H9 (cell line): Measurements from ENCODE around the gene GRB14. TPM values are rescaled to one million over a fixed set of nuclear protein-coding genes. Genes with fewer than 3 reads are reported as not detected.

Source experiments
- DNase-seq: peaks from one replicate; pipeline ENCODE4 v3.0.0-alpha.2; 2017
- H2AFZ ChIP-seq: one replicate; pipeline ENCODE4 v1.6.1; 2013; ENCODE audit warnings: mild to moderate bottlenecking, low read length, control low read depth, moderate library complexity
- H2AK5ac ChIP-seq: 2 replicates; pipeline ENCODE4 v1.6.1; 2013; ENCODE audit warnings: low read length, control low read depth, mixed read lengths; ENCODE audit not compliant: insufficient read length
- H2BK120ac ChIP-seq: one replicate; pipeline ENCODE4 v1.6.1; 2013; ENCODE audit warnings: low read depth, mild to moderate bottlenecking, low read length, control low read depth, inconsistent platforms; ENCODE audit not compliant: poor library complexity, severe bottlenecking
- H2BK12ac ChIP-seq: 2 replicates; pipeline ENCODE4 v1.6.1; 2013; ENCODE audit warnings: low read length, control low read depth, mixed read lengths, low read depth; ENCODE audit not compliant: insufficient read length
- H2BK15ac ChIP-seq: 2 replicates; pipeline ENCODE4 v1.6.1; 2013; ENCODE audit warnings: low read depth, low read length, control low read depth
- H2BK20ac ChIP-seq: one replicate; pipeline ENCODE4 v1.6.1; 2013; ENCODE audit warnings: low read depth, mild to moderate bottlenecking, low read length, control low read depth, inconsistent platforms; ENCODE audit not compliant: poor library complexity, severe bottlenecking
- H2BK5ac ChIP-seq: 2 replicates; pipeline ENCODE4 v1.6.1; 2013; ENCODE audit warnings: low read length, control low read depth, mixed read lengths; ENCODE audit not compliant: insufficient read length
- H3K14ac ChIP-seq: 2 replicates; pipeline ENCODE4 v1.6.1; 2013; ENCODE audit warnings: low read length, control low read depth; ENCODE audit not compliant: insufficient read depth
- H3K18ac ChIP-seq: 2 replicates; pipeline ENCODE4 v1.6.1; 2013; ENCODE audit warnings: low read depth, mild to moderate bottlenecking, mixed read lengths, low read length, control low read depth; ENCODE audit not compliant: insufficient read length
- H3K23ac ChIP-seq: 2 replicates; pipeline ENCODE4 v1.6.1; 2013; ENCODE audit warnings: low read length, control low read depth, mixed read lengths, low read depth; ENCODE audit not compliant: insufficient read length
- H3K23me2 ChIP-seq: 2 replicates; pipeline ENCODE4 v1.6.1; 2013; ENCODE audit warnings: low read depth, mild to moderate bottlenecking, mixed read lengths, low read length, control low read depth; ENCODE audit not compliant: insufficient read length, poor library complexity, severe bottlenecking
- H3K27ac ChIP-seq: 2 replicates; pipeline ENCODE4 v1.5.1; 2013; ENCODE audit warnings: low read length, control low read depth, mixed read lengths, low read depth; ENCODE audit not compliant: insufficient read length
- H3K27me3 ChIP-seq: 2 replicates; pipeline ENCODE4 v1.6.1; 2013; ENCODE audit warnings: low read length, control low read depth, inconsistent platforms; ENCODE audit not compliant: insufficient read depth
- H3K4ac ChIP-seq: 2 replicates; pipeline ENCODE4 v1.6.1; 2013; ENCODE audit warnings: low read depth, mild to moderate bottlenecking, control low read depth, inconsistent platforms, low read length, moderate library complexity
- H3K4me1 ChIP-seq: 2 replicates; pipeline ENCODE4 v1.6.1; 2013; ENCODE audit warnings: low read length, control low read depth, inconsistent platforms; ENCODE audit not compliant: insufficient read depth
- H3K4me2 ChIP-seq: 2 replicates; pipeline ENCODE4 v1.6.1; 2013; ENCODE audit warnings: low read length, control low read depth, mixed read lengths; ENCODE audit not compliant: insufficient read length, insufficient read depth
- H3K56ac ChIP-seq: 2 replicates; pipeline ENCODE4 v1.6.1; 2013; ENCODE audit warnings: low read depth, mild to moderate bottlenecking, mixed read lengths, low read length, control low read depth; ENCODE audit not compliant: insufficient read length
- H3K79me1 ChIP-seq: 2 replicates; pipeline ENCODE4 v1.6.1; 2013; ENCODE audit warnings: low read depth, mild to moderate bottlenecking, moderate library complexity, low read length, control low read depth, inconsistent platforms; ENCODE audit not compliant: insufficient read depth, poor library complexity, severe bottlenecking
- H3K79me2 ChIP-seq: 2 replicates; pipeline ENCODE4 v1.6.1; 2013; ENCODE audit warnings: low read length, control low read depth, inconsistent platforms; ENCODE audit not compliant: insufficient read depth
- H3K9ac ChIP-seq: 2 replicates; pipeline ENCODE4 v1.6.1; 2013; ENCODE audit warnings: low read length, control low read depth, mixed read lengths; ENCODE audit not compliant: insufficient read length; ENCODE audit errors: extremely low read depth
- H3K9me3 ChIP-seq: one replicate; pipeline ENCODE4 v1.6.1; 2013; ENCODE audit warnings: low read depth, low read length, inconsistent platforms; ENCODE audit not compliant: control insufficient read depth
- H3T11ph ChIP-seq: one replicate; pipeline ENCODE4 v1.6.1; 2013; ENCODE audit warnings: mild to moderate bottlenecking, low read length, control low read depth, inconsistent platforms
- H4K20me1 ChIP-seq: one replicate; pipeline ENCODE4 v1.6.1; 2013; ENCODE audit not compliant: control insufficient read depth, insufficient read length, insufficient read depth
- H4K5ac ChIP-seq: 2 replicates; pipeline ENCODE4 v1.6.1; 2013; ENCODE audit warnings: low read depth, mild to moderate bottlenecking, mixed read lengths, low read length, control low read depth; ENCODE audit not compliant: insufficient read length
- H4K8ac ChIP-seq: replicated peaks from 2 replicates; pipeline ENCODE4 v1.6.1; 2013; ENCODE audit warnings: low read length, control low read depth, mixed read lengths, low read depth; ENCODE audit not compliant: insufficient read length
- H4K91ac ChIP-seq: 2 replicates; pipeline ENCODE4 v1.6.1; 2013; ENCODE audit warnings: low read depth, mild to moderate bottlenecking, moderate library complexity, mixed read lengths, low read length, control low read depth; ENCODE audit not compliant: insufficient read length
- H3K27ac Mint-ChIP-seq, 3 experiments: 2 replicates in 2 of 3; 3 replicates in 1 of 3; pipeline ENCODE4 v1.8.0; 2020 to 2021; ENCODE audit warnings: mixed read lengths in 3 of 3, mild to moderate bottlenecking in 1 of 3, moderate library complexity in 1 of 3
- H3K27me3 Mint-ChIP-seq: 2 replicates; pipeline ENCODE4 v1.8.0; 2021; ENCODE audit warnings: low read depth, mild to moderate bottlenecking, moderate library complexity, mixed read lengths
- H3K36me3 Mint-ChIP-seq, 3 experiments: 2 replicates in 2 of 3; 3 replicates in 1 of 3; pipeline ENCODE4 v1.8.0; 2020 to 2021; ENCODE audit warnings: low read depth in 3 of 3, mixed read lengths in 3 of 3; ENCODE audit not compliant: insufficient read depth in 1 of 3
- H3K4me1 Mint-ChIP-seq, 2 experiments: 2 replicates each; pipeline ENCODE4 v1.8.0; 2020; ENCODE audit warnings: mixed read lengths in 2 of 2
- H3K4me3 Mint-ChIP-seq, 2 experiments: 2 replicates in 1 of 2; 3 replicates in 1 of 2; pipeline ENCODE4 v1.8.0; 2020 to 2021; ENCODE audit warnings: mild to moderate bottlenecking in 2 of 2, mixed read lengths in 2 of 2, moderate library complexity in 1 of 2
- H3K9me3 Mint-ChIP-seq, 2 experiments: 2 replicates in 1 of 2; 3 replicates in 1 of 2; pipeline ENCODE4 v1.8.0; 2020; ENCODE audit warnings: mild to moderate bottlenecking in 2 of 2, mixed read lengths in 2 of 2, moderate library complexity in 1 of 2
- CTCF ChIP-seq: fragments of 200-600 bp; sonication (generic); conservative IDR thresholded peaks from 3 replicates; pipeline ENCODE4 v1.8.0; 2021; ENCODE audit warnings: antibody characterized with exemption, mild to moderate bottlenecking
- WGBS: extraction: QIAGEN DNeasy Blood & Tissue Kit; methylation state at CpG from one replicate; pipeline ENCODE4 v1.1.7; 2013; ENCODE audit warnings: missing lambda C conversion rate, low lambda C conversion rate, mixed read lengths; ENCODE audit not compliant: insufficient read length; ENCODE audit errors: extremely low coverage; 5-methylcytosine and 5-hydroxymethylcytosine counted together
- total RNA-seq: library from RNA; stranded (reverse); gene quantifications from 2 replicates; pipeline ENCODE4 v1.2.1, GENCODE V29; 2021

The GRB14 gene
- total RNA-seq, 1 experiment from 2014 or later, result 7.6 TPM

GRCh38 chr2:164523726-164524125, 97.6 kb downstream of the GRB14 start:
- no peaks in the 10 kb centered on the region for H3K23me2 ChIP-seq
- no peak overlapping the region for H3K27ac Mint-ChIP-seq
- no peak overlapping the region for H2AK5ac ChIP-seq
- H3K79me2 ChIP-seq, result no peaks in the 10 kb centered on the region
- H3K4me1 Mint-ChIP-seq, result no peaks in the 10 kb centered on the region
- no peak overlapping the region for H2AFZ ChIP-seq
- peaks cover 26 to 29% (median 29%) of the 10 kb centered on the region in 3 experiments for H3K36me3 Mint-ChIP-seq
- H3K14ac ChIP-seq, result no peak overlapping the region
- no peak overlapping the region for H3K18ac ChIP-seq
- H3K4me3 Mint-ChIP-seq, result no peak overlapping the region
- no CpG with 5 or more reads among the region's 1 CpG for WGBS
- H4K20me1 ChIP-seq, result no peaks in the 10 kb centered on the region
- no peak overlapping the region for H4K91ac ChIP-seq
- no peak overlapping the region for H2BK15ac ChIP-seq
- no peak for DNase-seq
- no peak overlapping the region for H2BK5ac ChIP-seq
- no peak overlapping the region for H3K4me2 ChIP-seq
- no peak overlapping the region for H3K27ac ChIP-seq
- H3K27me3 Mint-ChIP-seq, result no peaks in the 10 kb centered on the region
- H3K9me3 ChIP-seq, result no peaks in the 10 kb centered on the region
- TF ChIP-seq CTCF, result no peak
- no peak overlapping the region for H4K5ac ChIP-seq
- no peaks in the 10 kb centered on the region for H3K4me1 ChIP-seq
- H2BK120ac ChIP-seq, result no peak overlapping the region
- H2BK20ac ChIP-seq, result no peak overlapping the region
- H3K23ac ChIP-seq, result no peak overlapping the region
- no peak overlapping the region for H2BK12ac ChIP-seq
- H3K79me1 ChIP-seq, result no peaks in the 10 kb centered on the region
- no peak overlapping the region for H3K4ac ChIP-seq
- no peak overlapping the region for H3T11ph ChIP-seq
- no peak overlapping the region for H3K9ac ChIP-seq
- H3K56ac ChIP-seq, result no peak overlapping the region
- no peaks in the 10 kb centered on the region for H3K27me3 ChIP-seq
- H3K9me3 Mint-ChIP-seq, result peaks cover 11 to 13% of the 10 kb centered on the region in 2 experiments
- no peak overlapping the region for H4K8ac ChIP-seq
